Frontal cortex (tissue), 4 donors: ENCODE measurements around the gene PCDHGA2. TPM values are rescaled to one million over a fixed set of nuclear protein-coding genes. Genes with fewer than 3 reads are reported as not detected.
"Not testable (repeated sequence)": the region's sequence is repeated elsewhere in the genome, so short reads cannot be mapped to it uniquely, and the experiment has no call there.

Source experiments
- DNase-seq, 2 donors: peaks; one replicate each; pipeline ENCODE4 v3.0.0; 2012; ENCODE audit warnings: low spot score in 2 of 2
- FAIRE-seq: peaks from 2 replicates; lab custom pipeline; 2012; peaks lifted over from hg19 to GRCh38; lab: Jason Lieb, UNC
- total RNA-seq: library from RNA; depleted of rRNA; stranded (reverse); fragments of >200 nt; gene quantifications from one replicate; pipeline ENCODE4 v1.2.3, GENCODE V29; 2014
- donor health status: control.
- donor health status: control.
- donor health status: control.

The PCDHGA2 gene
- total RNA-seq, result 4.5 TPM

GRCh38 chr5:141338538-141339306 lies at the start of gene PCDHGA2:
TSS of gene PCDHGA2 (plus strand) at chr5:141338760.
- DNase-seq (no peak), FAIRE-seq (no peak)

- FAIRE-seq (no peak), DNase-seq (no peak)
Measured at GRCh38 chr5:141298376-141298775, 40.2 kb upstream of the PCDHGA2 start.

- DNase-seq, result no peak
- FAIRE-seq, result no peak
Measured at GRCh38 chr5:141303756-141304155, 34.8 kb upstream of the PCDHGA2 start, which contains the start of gene SLC25A2. TSS of gene SLC25A2 (minus strand) at chr5:141304049. CDS start at chr5:141303865, 184 bp downstream.

GRCh38 chr5:141306630-141307029 lies 31.9 kb upstream of the PCDHGA2 start:
- DNase-seq (no peak), FAIRE-seq (no peak)

- DNase-seq (no peak), FAIRE-seq (no peak)
Measured at GRCh38 chr5:141313711-141314110, 24.8 kb upstream of the PCDHGA2 start.

GRCh38 chr5:141316963-141317362 lies 21.6 kb upstream of the PCDHGA2 start:
- FAIRE-seq, DNase-seq: not testable (repeated sequence)

- DNase-seq (no peak), FAIRE-seq (no peak)
Measured at GRCh38 chr5:141319202-141319601, 19.4 kb upstream of the PCDHGA2 start.

- no peak for DNase-seq
- FAIRE-seq, result no peak
Measured at GRCh38 chr5:141319699-141320098, 18.9 kb upstream of the PCDHGA2 start.

GRCh38 chr5:141320225-141321169 lies 18.1 kb upstream of the PCDHGA2 start, which contains the start of gene TAF7:
TSS of gene TAF7 (minus strand) at chr5:141320784. CDS start at chr5:141320044, 740 bp downstream.
- FAIRE-seq (no peak), DNase-seq (peak; percentile 76 to 86)

GRCh38 chr5:141322261-141322660 lies 16.3 kb upstream of the PCDHGA2 start:
- FAIRE-seq, result no peak
- no peak for DNase-seq

GRCh38 chr5:141326088-141326854 lies 12.3 kb upstream of the PCDHGA2 start:
- FAIRE-seq, result no peak
- peak in 1 of 2 donors; percentile 54 for DNase-seq

GRCh38 chr5:141328231-141328630 lies 10.3 kb upstream of the PCDHGA2 start:
- no peak for DNase-seq
- FAIRE-seq, result no peak

GRCh38 chr5:141330299-141331080 lies 8.1 kb upstream of the PCDHGA2 start, which contains the start of gene PCDHGA1:
TSS of gene PCDHGA1 (plus strand) at chr5:141330514.
- DNase-seq (no peak), FAIRE-seq (no peak)

- not testable (repeated sequence) for DNase-seq, FAIRE-seq
Measured at GRCh38 chr5:141332571-141332970, 6.0 kb upstream of the PCDHGA2 start.

- not testable (repeated sequence) for DNase-seq, FAIRE-seq
Measured at GRCh38 chr5:141340781-141341354, 2.3 kb downstream of the PCDHGA2 start.

GRCh38 chr5:141342773-141343172 lies 4.2 kb downstream of the PCDHGA2 start:
- no peak for DNase-seq
- FAIRE-seq, result no peak

- FAIRE-seq (no peak), DNase-seq (no peak)
Measured at GRCh38 chr5:141343242-141343952, 4.8 kb downstream of the PCDHGA2 start, which contains the start of gene PCDHGA3. TSS of gene PCDHGA3 (plus strand) at chr5:141343829. CDS start at chr5:141344034, 205 bp downstream.

GRCh38 chr5:141343953-141344463 lies 5.4 kb downstream of the PCDHGA2 start:
- DNase-seq (no peak), FAIRE-seq (no peak)
